Suprapubic skin (tissue), 4 donors: ENCODE data around the gene SLC2A9. TPM values are rescaled to one million over a fixed set of nuclear protein-coding genes. Genes with fewer than 3 reads are reported as not detected.

Source experiments
- DNase-seq, 2 donors: peaks; one replicate each; pipeline ENCODE4 v3.0.0-alpha.2; 2019; ENCODE audit warnings: low spot score in 2 of 2
- H3K27ac ChIP-seq: fragments of 200-600 bp; sonication (generic); one replicate; pipeline ENCODE4 v1.5.1; 2019
- H3K27me3 ChIP-seq: fragments of 200-600 bp; sonication (generic); one replicate; pipeline ENCODE4 v1.5.1; 2019
- H3K36me3 ChIP-seq: fragments of 200-600 bp; sonication (generic); one replicate; pipeline ENCODE4 v1.5.1; 2019
- H3K4me1 ChIP-seq: fragments of 200-600 bp; sonication (generic); one replicate; pipeline ENCODE4 v1.5.1; 2019
- H3K4me3 ChIP-seq: fragments of 200-600 bp; sonication (generic); one replicate; pipeline ENCODE4 v1.5.1; 2019; ENCODE audit warnings: mild to moderate bottlenecking
- H3K9me3 ChIP-seq: fragments of 200-600 bp; sonication (generic); one replicate; pipeline ENCODE4 v1.5.1; 2019
- EP300 ChIP-seq: sonication (generic); formaldehyde crosslinking; IDR thresholded peaks from one replicate; pipeline ENCODE4 v1.6.1; 2017; ENCODE audit warnings: antibody characterized with exemption
- POLR2A ChIP-seq, 2 donors: fragments of 450-650 bp; IDR thresholded peaks; one replicate each; pipeline ENCODE4 v1.6.1; 2017; ENCODE audit warnings: antibody characterized with exemption in 2 of 2, mild to moderate bottlenecking in 2 of 2, moderate library complexity in 2 of 2
- POLR2AphosphoS5 ChIP-seq, 3 donors: sonication (generic); formaldehyde crosslinking; IDR thresholded peaks; one replicate each; pipeline ENCODE4 v1.6.1; 2017; ENCODE audit warnings: antibody characterized with exemption in 3 of 3
- WGBS: methylation state at CpG from one replicate; pipeline ENCODE4 v1.1.5; 2018; 5-methylcytosine and 5-hydroxymethylcytosine counted together
- total RNA-seq, 4 donors: library from RNA; depleted of rRNA; stranded (reverse); fragments of >200 nt; gene quantifications; one replicate each; pipeline ENCODE4 v1.1.0, GENCODE V29; 2016
- TF ChIP-seq, protein P1 (sequence below), 2 donors: fragments of 200-600 bp in 1 of 2; fragments of 450-650 bp in 1 of 2; sonication (generic) in 1 of 2; IDR thresholded peaks; one replicate each; pipeline ENCODE4 v1.5.1; 2016 to 2019; ENCODE audit warnings: antibody characterized with exemption in 2 of 2, mild to moderate bottlenecking in 1 of 2, moderate library complexity in 1 of 2

SLC2A9 gene
- total RNA-seq, 4 donors from 2014 or later = 3.5 to 9.2 (median 8.1) TPM

DNA sequence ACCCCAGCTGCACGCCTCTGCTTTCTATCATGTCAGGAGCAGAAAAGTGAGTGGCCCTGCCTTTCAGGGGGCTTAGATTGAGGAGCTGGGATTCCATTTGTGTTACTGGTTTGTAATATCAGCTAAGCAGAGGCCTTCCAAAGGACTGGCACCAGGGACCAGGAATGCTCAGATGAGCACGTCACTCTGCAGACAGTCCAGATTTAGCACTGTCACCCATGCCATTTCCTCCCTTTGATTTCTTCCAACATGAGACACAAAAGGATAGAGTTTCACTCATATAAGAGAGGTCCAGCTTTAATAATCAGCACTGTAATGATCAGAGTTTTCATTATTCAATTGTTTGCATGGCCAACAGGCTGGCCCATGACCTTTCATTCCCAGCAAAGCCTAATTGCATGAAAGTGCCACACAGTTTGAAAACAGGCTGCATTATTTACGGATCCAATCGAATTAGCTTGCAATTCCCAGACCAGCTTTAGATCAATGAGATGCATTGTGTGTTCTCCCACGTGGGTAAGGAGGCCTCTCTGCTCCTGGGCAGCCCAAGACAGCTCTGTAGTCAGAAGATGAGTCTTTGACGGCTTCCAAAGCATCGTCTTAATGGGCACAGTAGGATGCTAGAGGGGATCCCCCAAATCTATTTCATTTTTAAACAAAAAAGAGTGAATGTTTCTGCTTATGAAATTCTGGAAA lies 9.8 kb upstream of the SLC2A9 start:
- no peaks in the 10 kb centered on the region for H3K36me3 ChIP-seq
- no peak for TF ChIP-seq EP300
- TF ChIP-seq, protein P1, sequence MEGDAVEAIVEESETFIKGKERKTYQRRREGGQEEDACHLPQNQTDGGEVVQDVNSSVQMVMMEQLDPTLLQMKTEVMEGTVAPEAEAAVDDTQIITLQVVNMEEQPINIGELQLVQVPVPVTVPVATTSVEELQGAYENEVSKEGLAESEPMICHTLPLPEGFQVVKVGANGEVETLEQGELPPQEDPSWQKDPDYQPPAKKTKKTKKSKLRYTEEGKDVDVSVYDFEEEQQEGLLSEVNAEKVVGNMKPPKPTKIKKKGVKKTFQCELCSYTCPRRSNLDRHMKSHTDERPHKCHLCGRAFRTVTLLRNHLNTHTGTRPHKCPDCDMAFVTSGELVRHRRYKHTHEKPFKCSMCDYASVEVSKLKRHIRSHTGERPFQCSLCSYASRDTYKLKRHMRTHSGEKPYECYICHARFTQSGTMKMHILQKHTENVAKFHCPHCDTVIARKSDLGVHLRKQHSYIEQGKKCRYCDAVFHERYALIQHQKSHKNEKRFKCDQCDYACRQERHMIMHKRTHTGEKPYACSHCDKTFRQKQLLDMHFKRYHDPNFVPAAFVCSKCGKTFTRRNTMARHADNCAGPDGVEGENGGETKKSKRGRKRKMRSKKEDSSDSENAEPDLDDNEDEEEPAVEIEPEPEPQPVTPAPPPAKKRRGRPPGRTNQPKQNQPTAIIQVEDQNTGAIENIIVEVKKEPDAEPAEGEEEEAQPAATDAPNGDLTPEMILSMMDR (IDR thresholded peaks at IDR 0.05) = no peak
- TF ChIP-seq POLR2AphosphoS5 (IDR thresholded peaks at IDR 0.05) = no peak
- no peak for TF ChIP-seq POLR2A (IDR thresholded peaks at IDR 0.05)
- H3K4me3 ChIP-seq = no peak overlapping the region
- no peak overlapping the region for H3K27ac ChIP-seq
- no peaks in the 10 kb centered on the region for H3K9me3 ChIP-seq
- H3K4me1 ChIP-seq = peaks cover 34% of the 10 kb centered on the region
- H3K27me3 ChIP-seq = no peaks in the 10 kb centered on the region
- WGBS = 69% methylated on average over 6 of the region's 7 CpGs
- DNase-seq = no peak

DNA sequence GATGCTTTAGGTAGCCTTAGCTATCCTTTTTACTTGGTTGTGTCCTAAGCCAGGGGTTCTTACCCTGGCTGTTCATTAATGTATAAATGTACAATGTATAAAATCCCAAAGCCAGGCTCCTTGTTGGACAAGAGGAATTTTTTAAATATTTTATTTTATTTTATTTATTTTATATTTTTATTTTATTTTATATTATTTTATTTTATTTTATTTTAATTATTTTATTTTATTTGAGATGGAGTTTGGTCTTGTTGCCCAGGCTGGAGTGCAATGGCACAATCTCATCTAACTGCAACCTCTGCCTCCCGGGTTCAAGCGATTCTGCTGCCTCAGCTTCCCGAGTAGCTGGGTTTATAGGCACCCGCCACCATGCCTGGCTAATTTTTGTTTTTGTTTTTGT lies 8.1 kb upstream of the SLC2A9 start:
- no peak for TF ChIP-seq POLR2A (IDR thresholded peaks at IDR 0.05)
- TF ChIP-seq POLR2AphosphoS5 (IDR thresholded peaks at IDR 0.05) = no peak
- TF ChIP-seq, protein P1 (IDR thresholded peaks at IDR 0.05) = no peak
- no peak for TF ChIP-seq EP300
- WGBS = 100% methylated on average over 4 of the region's 4 CpGs
- Histone ChIP-seq H3K9me3 (no peaks in the 10 kb centered on the region), H3K36me3 (no peaks in the 10 kb centered on the region), H3K4me3 (no peak overlapping the region), H3K27me3 (no peaks in the 10 kb centered on the region), H3K27ac (no peak overlapping the region), H3K4me1 (peaks cover 33% of the 10 kb centered on the region)
- peak; percentile 4 to 10 for DNase-seq

DNA sequence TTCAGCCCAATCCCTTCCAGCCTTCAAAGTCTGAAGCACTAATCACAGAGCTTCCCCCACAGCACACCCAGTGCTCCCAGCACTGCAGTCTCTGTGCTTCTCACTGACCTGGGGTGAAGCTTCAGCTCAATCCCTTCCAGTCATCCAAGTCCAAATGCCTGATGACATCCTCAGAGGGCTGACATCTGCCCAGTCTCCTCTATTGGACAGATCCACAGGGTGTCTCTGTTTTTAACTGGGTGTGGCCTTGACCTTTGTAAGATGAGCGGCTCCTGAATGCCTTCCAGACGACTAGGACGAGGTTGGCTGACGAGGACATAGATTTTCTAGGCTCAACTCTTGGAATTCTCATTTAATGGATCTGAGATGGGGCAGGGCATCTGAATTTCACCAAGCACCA lies 7.6 kb upstream of the SLC2A9 start:
- Histone ChIP-seq H3K4me1 (peaks cover 29% of the 10 kb centered on the region), H3K4me3 (no peak overlapping the region), H3K9me3 (no peaks in the 10 kb centered on the region), H3K27me3 (no peaks in the 10 kb centered on the region), H3K27ac (no peak overlapping the region), H3K36me3 (no peaks in the 10 kb centered on the region)
- TF ChIP-seq POLR2AphosphoS5 (IDR thresholded peaks at IDR 0.05) = no peak
- TF ChIP-seq POLR2A (IDR thresholded peaks at IDR 0.05) = no peak
- TF ChIP-seq, protein P1 (IDR thresholded peaks at IDR 0.05) = no peak
- no peak for TF ChIP-seq EP300
- no peak for DNase-seq
- 42% methylated on average over 4 of the region's 4 CpGs for WGBS

DNA sequence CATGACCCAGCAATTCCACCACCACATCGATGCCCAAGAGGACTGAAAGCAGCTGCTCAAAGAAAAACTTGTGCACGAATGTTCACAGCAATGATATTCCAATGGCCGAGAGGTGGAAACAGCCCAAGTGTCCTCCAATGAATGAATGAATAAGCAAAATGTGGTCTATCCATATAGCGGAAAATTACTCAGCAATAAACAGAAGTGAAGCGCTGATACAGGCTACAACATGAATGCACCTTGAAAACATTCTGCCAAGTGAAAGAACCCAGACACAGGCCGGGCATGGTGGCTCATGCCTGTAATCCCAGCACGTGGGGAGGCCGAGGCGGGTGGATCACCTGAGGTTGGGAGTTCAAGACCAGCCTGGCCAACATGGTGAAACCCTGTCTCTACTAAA lies 5.2 kb upstream of the SLC2A9 start:
- Histone ChIP-seq H3K4me1 (peaks cover 33% of the 10 kb centered on the region), H3K36me3 (no peaks in the 10 kb centered on the region), H3K27ac (no peak overlapping the region), H3K27me3 (no peaks in the 10 kb centered on the region), H3K9me3 (no peaks in the 10 kb centered on the region), H3K4me3 (no peak overlapping the region)
- 80% methylated on average over 9 of the region's 9 CpGs for WGBS
- TF ChIP-seq EP300 (no peak), POLR2AphosphoS5 (IDR thresholded peaks at IDR 0.05) (no peak), POLR2A (IDR thresholded peaks at IDR 0.05) (no peak)
- TF ChIP-seq, protein P1 (IDR thresholded peaks at IDR 0.05) = no peak
- DNase-seq = no peak

DNA sequence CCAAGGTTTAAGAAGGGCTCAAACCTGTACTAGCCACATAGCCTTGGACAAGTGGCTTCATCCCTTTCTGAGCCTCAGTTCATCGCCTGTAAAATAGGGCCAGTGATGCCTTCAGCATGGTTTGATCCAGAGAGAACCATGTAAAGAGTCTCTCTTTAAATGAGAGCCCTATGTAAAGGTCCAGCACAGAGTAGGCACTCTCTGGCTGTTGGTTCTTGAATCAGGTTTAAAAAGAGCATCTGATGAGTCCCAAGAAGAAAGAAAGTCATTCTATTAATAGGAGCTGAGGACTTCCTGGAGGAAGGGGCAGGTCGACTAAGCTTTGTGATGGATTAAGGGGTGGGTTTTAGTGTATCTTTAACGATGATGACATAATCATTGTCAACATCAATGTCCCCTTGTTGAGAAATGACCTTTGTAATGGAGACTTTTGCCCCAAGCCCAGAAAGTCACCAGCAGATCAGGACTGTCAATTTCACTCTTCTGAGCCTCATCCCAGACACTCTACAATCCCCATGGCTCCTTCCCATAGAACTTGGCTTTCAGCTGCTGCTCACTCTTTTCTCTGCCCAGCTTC lies 4.0 kb upstream of the SLC2A9 start:
- Histone ChIP-seq H3K4me3 (no peak overlapping the region), H3K36me3 (no peaks in the 10 kb centered on the region), H3K27ac (no peak overlapping the region), H3K4me1 (peaks cover 40% of the 10 kb centered on the region), H3K9me3 (no peaks in the 10 kb centered on the region), H3K27me3 (no peaks in the 10 kb centered on the region)
- WGBS = 77% methylated on average over 3 of the region's 3 CpGs
- TF ChIP-seq POLR2A (IDR thresholded peaks at IDR 0.05) (no peak), EP300 (no peak), POLR2AphosphoS5 (IDR thresholded peaks at IDR 0.05) (no peak)
- TF ChIP-seq, protein P1 (IDR thresholded peaks at IDR 0.05) = no peak
- no peak for DNase-seq
